Fibroblast of skin of left quadriceps (primary cell): ENCODE data around the gene EVA1B.

Experiments used
- DNase-seq, 2 experiments: peaks; one replicate each; pipeline ENCODE4 v3.0.0-alpha.2; 2013; ENCODE audit warnings: low read depth in 2 of 2

EVA1B gene

GRCh38 chr1:36346741-36347370, 23.4 kb upstream of the EVA1B start:
- DNase-seq = no peak

- no peak for DNase-seq
These were observed 21.9 kb upstream of the EVA1B start for GRCh38 chr1:36345353-36345752.

GRCh38 chr1:36344395-36344680, 20.9 kb upstream of the EVA1B start:
- DNase-seq = no peak

- no peak for DNase-seq
These were observed 20.4 kb upstream of the EVA1B start for GRCh38 chr1:36343651-36344394.

- DNase-seq = no peak
These were observed 19.2 kb upstream of the EVA1B start for GRCh38 chr1:36342426-36343185.

GRCh38 chr1:36341626-36342320, 18.3 kb upstream of the EVA1B start:
- no peak for DNase-seq

- DNase-seq = no peak
These were observed 16.2 kb upstream of the EVA1B start for GRCh38 chr1:36339615-36340014.

GRCh38 chr1:36339215-36339614, 15.8 kb upstream of the EVA1B start:
- DNase-seq = no peak

- DNase-seq = no peak
These were observed 14.4 kb upstream of the EVA1B start for GRCh38 chr1:36337830-36338229.

- no peak for DNase-seq
These were observed 7.5 kb upstream of the EVA1B start for GRCh38 chr1:36330940-36331339.

- no peak for DNase-seq
These were observed 6.4 kb upstream of the EVA1B start for GRCh38 chr1:36329817-36330216.

- DNase-seq = no peak
These were observed 5.3 kb upstream of the EVA1B start for GRCh38 chr1:36328713-36329112.

GRCh38 chr1:36328088-36328480, 4.6 kb upstream of the EVA1B start:
- DNase-seq = no peak

- peak in 1 of 2 experiments; percentile 50 for DNase-seq
These were observed 4.1 kb upstream of the EVA1B start for GRCh38 chr1:36327421-36328087.

- DNase-seq = no peak
These were observed 3.1 kb upstream of the EVA1B start for GRCh38 chr1:36326499-36326898.

- DNase-seq = no peak
These were observed 883 bp upstream of the EVA1B start for GRCh38 chr1:36324353-36324703.

GRCh38 chr1:36322786-36323635, 434 bp downstream of the EVA1B start:
- DNase-seq = no peak

GRCh38 chr1:36322041-36322785, 1.2 kb downstream of the EVA1B start:
- DNase-seq = no peak

GRCh38 chr1:36321119-36321951, 2.1 kb downstream of the EVA1B start:
- DNase-seq = peak; percentile 93

- no peak for DNase-seq
These were observed 2.7 kb downstream of the EVA1B start for GRCh38 chr1:36320767-36321118.
